Caco-2 (cell line): Measurements from ENCODE around the gene PPP1R3F. TPM values are rescaled to one million over a fixed set of nuclear protein-coding genes. Genes with fewer than 3 reads are reported as not detected.
A peak's percentile ranks its signal among the peaks of the same experiment; 100 is the strongest.

Experiments
- BruUV-seq: library from RNA; stranded (reverse); fragments of 400-500 nt; replicated peaks from 2 replicates; lab custom pipeline; 2021; lab: Mats Ljungman, UMichigan
- CTCF ChIA-PET: fragments of 300-600 bp; sonication (Branson Sonifier 250); formaldehyde crosslinking; loops from one replicate; lab custom pipeline; 2022; ENCODE audit warnings: antibody characterized with exemption; lab: Charles Lee
- POLR2A ChIA-PET: fragments of 300-600 bp; sonication (Branson Sonifier 250); formaldehyde crosslinking; loops from one replicate; lab custom pipeline; 2022; ENCODE audit warnings: antibody characterized with exemption; lab: Charles Lee
- DNase-seq, 2 experiments: peaks; one replicate each; pipeline versions ENCODE4 v3.0.0 to v3.0.0-alpha.2; 2020 to 2022
- H3K27me3 ChIP-seq: replicated peaks from 2 replicates; pipeline ENCODE4 v1.6.0; 2011; ENCODE audit warnings: low read length; ENCODE audit not compliant: control insufficient read depth, insufficient read depth
- H3K36me3 ChIP-seq: 2 replicates; pipeline ENCODE4 v1.5.1; 2011; ENCODE audit warnings: low read length; ENCODE audit not compliant: control insufficient read depth, insufficient read depth
- H3K4me1 ChIP-seq: fragments of 250-450 bp; sonication (Bioruptor Pico); 2 replicates; pipeline ENCODE4 v1.5.1; 2020; ENCODE audit warnings: mild to moderate bottlenecking
- H3K4me3 ChIP-seq: 2 replicates; pipeline ENCODE4 v1.5.1; 2011; ENCODE audit warnings: low read depth, mild to moderate bottlenecking, control low read depth, low read length
- H3K9me3 ChIP-seq: fragments of 250-450 bp; sonication (Bioruptor Pico); 2 replicates; pipeline ENCODE4 v1.5.1; 2020; ENCODE audit warnings: mild to moderate bottlenecking, moderate library complexity
- H3K27ac Mint-ChIP-seq: one replicate; pipeline ENCODE4 v1.8.0; 2022; ENCODE audit warnings: mixed read lengths; ENCODE audit not compliant: unreplicated experiment
- H3K27me3 Mint-ChIP-seq: one replicate; pipeline ENCODE4 v1.8.0; 2022; ENCODE audit warnings: mixed read lengths; ENCODE audit not compliant: insufficient read depth, unreplicated experiment
- H3K36me3 Mint-ChIP-seq: one replicate; pipeline ENCODE4 v1.8.0; 2022; ENCODE audit warnings: mild to moderate bottlenecking, mixed read lengths; ENCODE audit not compliant: insufficient read depth, unreplicated experiment
- H3K4me1 Mint-ChIP-seq: one replicate; pipeline ENCODE4 v1.8.0; 2022; ENCODE audit warnings: low read depth, mixed read lengths; ENCODE audit not compliant: unreplicated experiment
- H3K4me3 Mint-ChIP-seq: one replicate; pipeline ENCODE4 v1.8.0; 2022; ENCODE audit warnings: mild to moderate bottlenecking, moderate library complexity, mixed read lengths; ENCODE audit not compliant: unreplicated experiment
- H3K9me3 Mint-ChIP-seq: one replicate; pipeline ENCODE4 v1.8.0; 2022; ENCODE audit warnings: mixed read lengths; ENCODE audit not compliant: unreplicated experiment
- intact Hi-C: fragments of 100-400 bp; cut with micrococcal nuclease; formaldehyde crosslinking; loops from one replicate; pipeline ENCODE4 v1.10.0; 2022; ENCODE audit not compliant: unreplicated experiment
- total RNA-seq: library from RNA; stranded (reverse); gene quantifications from 2 replicates; pipeline ENCODE4 v1.2.3, GENCODE V29; 2022
- TF ChIP-seq, protein P1 (sequence below), 2 experiments: fragments of 200-600 bp in 1 of 2; IDR thresholded peaks; 1 replicate in 1 of 2; 2 replicates in 1 of 2; pipeline versions ENCODE4 v1.5.1 to v1.8.0; 2011 to 2022; ENCODE audit warnings: antibody characterized with exemption in 1 of 2, control low read depth in 1 of 2, inconsistent platforms in 1 of 2, low read depth in 1 of 2, low read length in 1 of 2, mild to moderate bottlenecking in 1 of 2, moderate library complexity in 1 of 2; ENCODE audit not compliant: insufficient read depth in 1 of 2, severe bottlenecking in 1 of 2, unreplicated experiment in 1 of 2

Gene PPP1R3F
- total RNA-seq, 1 experiment from 2014 or later = 3.9 TPM

DNA sequence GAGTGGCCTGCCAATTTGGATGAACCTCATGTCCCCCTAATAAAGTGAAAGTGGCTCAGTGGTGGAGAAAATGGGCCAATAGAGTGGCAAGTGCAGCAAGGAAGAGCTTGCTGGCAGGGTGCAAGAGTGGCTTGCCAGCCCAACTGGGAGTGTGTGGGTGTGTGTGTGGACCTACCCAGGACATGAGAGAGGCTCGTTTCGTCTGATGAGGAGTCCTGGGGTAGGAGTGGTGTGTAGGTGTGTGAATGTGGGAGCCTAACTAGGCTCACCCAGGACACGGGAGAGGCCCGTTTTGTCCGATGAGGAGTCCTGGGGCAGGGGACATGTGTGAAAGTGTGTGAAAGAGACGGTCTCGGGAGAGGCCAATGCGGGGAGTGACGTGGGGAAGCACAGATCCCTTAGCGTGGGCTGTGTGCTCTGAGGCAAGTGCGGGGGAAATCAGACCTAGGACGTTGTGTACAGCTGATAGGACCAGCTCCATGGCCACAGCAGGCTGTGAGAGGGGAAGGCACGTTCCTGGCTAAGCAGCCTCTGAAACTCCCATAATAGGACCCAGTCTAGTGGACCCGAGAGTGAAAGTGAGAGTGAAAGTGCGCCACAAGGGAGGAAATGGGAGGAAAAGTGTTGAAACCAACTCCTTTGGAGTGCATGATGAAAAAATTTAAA lies 39.1 kb downstream of the PPP1R3F start:
- ChIA-PET CTCF (no interaction called here), POLR2A (no interaction called here)
- H3K4me1 ChIP-seq = no peaks in the 10 kb centered on the region; the same call in 1 of the 2 replicates
- Mint-ChIP-seq H3K4me1 (peaks cover 23% of the 10 kb centered on the region), H3K27ac (peak overlapping the region; percentile 79), H3K36me3 (peaks cover 14% of the 10 kb centered on the region), H3K9me3 (no peaks in the 10 kb centered on the region), H3K4me3 (peak overlapping the region; percentile 64), H3K27me3 (no peaks in the 10 kb centered on the region)
- intact Hi-C loops = no loop called here
- H3K36me3 ChIP-seq = no peaks in the 10 kb centered on the region
- no TSS peak for BruUV-seq
- H3K4me3 ChIP-seq = no peak overlapping the region
- TF ChIP-seq, protein P1, sequence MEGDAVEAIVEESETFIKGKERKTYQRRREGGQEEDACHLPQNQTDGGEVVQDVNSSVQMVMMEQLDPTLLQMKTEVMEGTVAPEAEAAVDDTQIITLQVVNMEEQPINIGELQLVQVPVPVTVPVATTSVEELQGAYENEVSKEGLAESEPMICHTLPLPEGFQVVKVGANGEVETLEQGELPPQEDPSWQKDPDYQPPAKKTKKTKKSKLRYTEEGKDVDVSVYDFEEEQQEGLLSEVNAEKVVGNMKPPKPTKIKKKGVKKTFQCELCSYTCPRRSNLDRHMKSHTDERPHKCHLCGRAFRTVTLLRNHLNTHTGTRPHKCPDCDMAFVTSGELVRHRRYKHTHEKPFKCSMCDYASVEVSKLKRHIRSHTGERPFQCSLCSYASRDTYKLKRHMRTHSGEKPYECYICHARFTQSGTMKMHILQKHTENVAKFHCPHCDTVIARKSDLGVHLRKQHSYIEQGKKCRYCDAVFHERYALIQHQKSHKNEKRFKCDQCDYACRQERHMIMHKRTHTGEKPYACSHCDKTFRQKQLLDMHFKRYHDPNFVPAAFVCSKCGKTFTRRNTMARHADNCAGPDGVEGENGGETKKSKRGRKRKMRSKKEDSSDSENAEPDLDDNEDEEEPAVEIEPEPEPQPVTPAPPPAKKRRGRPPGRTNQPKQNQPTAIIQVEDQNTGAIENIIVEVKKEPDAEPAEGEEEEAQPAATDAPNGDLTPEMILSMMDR (IDR thresholded peaks at IDR 0.05; ENCODE audit: insufficient read depth in 1 of 2, low read depth in 1 of 2, low read length in 1 of 2, severe bottlenecking in 1 of 2, unreplicated experiment in 1 of 2) = no peak
- H3K9me3 ChIP-seq = no peaks in the 10 kb centered on the region
- no peaks in the 10 kb centered on the region for H3K27me3 ChIP-seq
- DNase-seq = no peak

- no TSS peak for BruUV-seq
- TF ChIP-seq, protein P1 (IDR thresholded peaks at IDR 0.05; ENCODE audit: insufficient read depth in 1 of 2, low read depth in 1 of 2, low read length in 1 of 2, severe bottlenecking in 1 of 2, unreplicated experiment in 1 of 2) = no peak
- DNase-seq = peak in 1 of 2 experiments; percentile 10
- H3K9me3 ChIP-seq = no peaks in the 10 kb centered on the region
- no peaks in the 10 kb centered on the region for H3K27me3 ChIP-seq
- no peak overlapping the region for H3K4me3 ChIP-seq
- ChIA-PET CTCF (no interaction called here), POLR2A (no interaction called here)
- Mint-ChIP-seq H3K27me3 (no peaks in the 10 kb centered on the region), H3K4me1 (peaks cover 23% of the 10 kb centered on the region), H3K27ac (peak overlapping the region; percentile 79), H3K9me3 (no peaks in the 10 kb centered on the region), H3K4me3 (peak overlapping the region; percentile 64), H3K36me3 (peaks cover 14% of the 10 kb centered on the region)
- intact Hi-C loops = no loop called here
- H3K4me1 ChIP-seq = no peaks in the 10 kb centered on the region; the same call in 1 of the 2 replicates
- H3K36me3 ChIP-seq = no peaks in the 10 kb centered on the region
Measured at GRCh38 chrX:49309401-49309981, 39.9 kb downstream of the PPP1R3F start.

DNA sequence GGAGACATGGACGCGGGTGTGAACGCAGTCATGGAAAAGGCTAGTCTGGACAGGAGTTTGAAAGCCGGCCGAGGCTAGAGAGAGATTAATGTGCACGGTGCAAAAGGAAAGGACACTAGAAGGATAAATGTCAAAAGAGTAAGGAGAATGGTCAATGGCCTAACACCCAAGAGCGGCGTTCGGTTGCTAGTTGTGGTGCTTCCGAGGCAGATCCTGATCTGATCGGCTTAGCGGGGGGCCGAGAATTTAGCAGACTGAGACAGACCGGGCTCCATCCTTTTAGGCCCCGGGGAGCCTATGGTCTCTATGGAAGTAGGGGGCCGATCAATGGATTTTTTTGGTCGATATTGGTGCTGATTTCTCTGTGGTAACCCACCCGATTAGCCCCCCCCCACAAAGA lies 40.8 kb downstream of the PPP1R3F start:
- no peak overlapping the region for H3K27ac Mint-ChIP-seq
- Histone ChIP-seq H3K36me3 (no peaks in the 10 kb centered on the region), H3K27me3 (no peaks in the 10 kb centered on the region), H3K9me3 (no peaks in the 10 kb centered on the region), H3K4me3 (no peak overlapping the region), H3K4me1 (no peaks in the 10 kb centered on the region; the same call in 1 of the 2 replicates)
- no peak for DNase-seq
- intact Hi-C loops = no loop called here
- BruUV-seq = no TSS peak
- ChIA-PET CTCF (no interaction called here), POLR2A (no interaction called here)
- no peaks in the 10 kb centered on the region for H3K9me3 Mint-ChIP-seq
- peaks cover 23% of the 10 kb centered on the region for H3K4me1 Mint-ChIP-seq
- H3K27me3 Mint-ChIP-seq = no peaks in the 10 kb centered on the region
- H3K36me3 Mint-ChIP-seq = peaks cover 14% of the 10 kb centered on the region
- TF ChIP-seq, protein P1 (IDR thresholded peaks at IDR 0.05; ENCODE audit: insufficient read depth in 1 of 2, low read depth in 1 of 2, low read length in 1 of 2, severe bottlenecking in 1 of 2, unreplicated experiment in 1 of 2) = no peak
- no peak overlapping the region for H3K4me3 Mint-ChIP-seq
